RWPE2 (cell line): ENCODE results near the gene AAMP.

Experiments used
- ATAC-seq: fragments of 200-7000 bp; cut with Tn5 transposase; 3 replicates; pipeline ENCODE4 v1.9.1; 2021; ENCODE audit warnings: low read depth
- DNase-seq: peaks from one replicate; pipeline ENCODE4 v3.0.0-alpha.2; 2020; ENCODE audit warnings: low spot score
- H3K27ac ChIP-seq: fragments of 450-650 bp; 2 replicates; pipeline ENCODE4 v1.5.1; 2017; ENCODE audit warnings: mild to moderate bottlenecking; ENCODE audit not compliant: poor library complexity, severe bottlenecking
- H3K27me3 ChIP-seq: fragments of 250-450 bp; sonication (Bioruptor Pico); 2 replicates; pipeline ENCODE4 v1.5.1; 2021; ENCODE audit warnings: mild to moderate bottlenecking, moderate library complexity; ENCODE audit not compliant: insufficient read depth, poor library complexity, severe bottlenecking
- H3K36me3 ChIP-seq: fragments of 250-450 bp; sonication (Bioruptor Pico); 2 replicates; pipeline ENCODE4 v1.5.1; 2020; ENCODE audit warnings: low read depth, mild to moderate bottlenecking, moderate library complexity
- H3K4me1 ChIP-seq: fragments of 250-450 bp; sonication (Bioruptor Pico); 2 replicates; pipeline ENCODE4 v1.5.1; 2021; ENCODE audit warnings: mild to moderate bottlenecking, moderate library complexity; ENCODE audit not compliant: insufficient read depth, poor library complexity, severe bottlenecking
- H3K4me3 ChIP-seq: fragments of 250-450 bp; sonication (Bioruptor Pico); 2 replicates; pipeline ENCODE4 v1.5.1; 2021; ENCODE audit warnings: mild to moderate bottlenecking, moderate library complexity; ENCODE audit not compliant: severe bottlenecking
- H3K9me3 ChIP-seq: fragments of 250-450 bp; sonication (Bioruptor Pico); 2 replicates; pipeline ENCODE4 v1.5.1; 2021; ENCODE audit warnings: mild to moderate bottlenecking, moderate library complexity; ENCODE audit not compliant: severe bottlenecking
- TF ChIP-seq, protein P1 (sequence below): fragments of 450-650 bp; IDR thresholded peaks from one replicate; pipeline ENCODE4 v1.5.1; 2017; ENCODE audit warnings: mild to moderate bottlenecking, moderate library complexity; ENCODE audit not compliant: poor library complexity, severe bottlenecking

AAMP gene

DNA sequence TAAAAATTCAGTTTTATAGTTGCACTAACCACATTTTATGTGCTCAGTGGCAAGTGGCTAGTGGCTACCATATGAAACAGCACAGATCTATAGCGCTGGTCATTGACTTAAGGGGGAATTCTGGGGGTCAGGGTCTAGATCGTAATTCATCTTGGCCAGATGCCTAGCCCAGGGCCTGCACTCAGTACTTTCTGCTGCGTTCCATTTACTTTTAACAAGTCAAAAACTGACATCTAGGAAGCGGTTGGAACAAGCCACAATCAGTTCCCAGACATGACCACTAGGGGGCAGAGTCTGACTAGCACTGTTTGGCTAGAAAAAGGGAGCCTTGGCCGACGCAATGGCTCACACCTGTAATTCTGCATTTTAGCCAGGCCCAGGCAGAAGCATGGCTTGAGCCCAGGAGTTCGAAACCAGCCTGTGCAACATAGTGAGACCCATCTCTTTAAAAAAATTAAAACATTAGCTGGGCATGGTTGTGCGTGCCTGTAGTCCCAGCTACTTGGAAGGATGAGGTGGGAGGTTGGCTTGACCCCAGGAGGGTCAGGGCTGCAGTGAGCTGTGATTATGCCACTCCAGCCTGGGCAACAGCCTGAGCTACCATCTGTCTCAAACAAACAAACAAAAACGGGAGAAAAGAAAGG, 31.4 kb upstream of the AAMP start:
- TF ChIP-seq, protein P1, sequence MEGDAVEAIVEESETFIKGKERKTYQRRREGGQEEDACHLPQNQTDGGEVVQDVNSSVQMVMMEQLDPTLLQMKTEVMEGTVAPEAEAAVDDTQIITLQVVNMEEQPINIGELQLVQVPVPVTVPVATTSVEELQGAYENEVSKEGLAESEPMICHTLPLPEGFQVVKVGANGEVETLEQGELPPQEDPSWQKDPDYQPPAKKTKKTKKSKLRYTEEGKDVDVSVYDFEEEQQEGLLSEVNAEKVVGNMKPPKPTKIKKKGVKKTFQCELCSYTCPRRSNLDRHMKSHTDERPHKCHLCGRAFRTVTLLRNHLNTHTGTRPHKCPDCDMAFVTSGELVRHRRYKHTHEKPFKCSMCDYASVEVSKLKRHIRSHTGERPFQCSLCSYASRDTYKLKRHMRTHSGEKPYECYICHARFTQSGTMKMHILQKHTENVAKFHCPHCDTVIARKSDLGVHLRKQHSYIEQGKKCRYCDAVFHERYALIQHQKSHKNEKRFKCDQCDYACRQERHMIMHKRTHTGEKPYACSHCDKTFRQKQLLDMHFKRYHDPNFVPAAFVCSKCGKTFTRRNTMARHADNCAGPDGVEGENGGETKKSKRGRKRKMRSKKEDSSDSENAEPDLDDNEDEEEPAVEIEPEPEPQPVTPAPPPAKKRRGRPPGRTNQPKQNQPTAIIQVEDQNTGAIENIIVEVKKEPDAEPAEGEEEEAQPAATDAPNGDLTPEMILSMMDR: peak; percentile 95
- peak; percentile 32 for ATAC-seq
- no peaks in the 10 kb centered on the region for H3K9me3 ChIP-seq
- no peak for DNase-seq
- H3K27ac ChIP-seq: no peak overlapping the region
- H3K4me1 ChIP-seq: peaks cover 20% of the 10 kb centered on the region
- H3K36me3 ChIP-seq: no peaks in the 10 kb centered on the region
- H3K27me3 ChIP-seq: no peaks in the 10 kb centered on the region
- H3K4me3 ChIP-seq: no peak overlapping the region

DNA sequence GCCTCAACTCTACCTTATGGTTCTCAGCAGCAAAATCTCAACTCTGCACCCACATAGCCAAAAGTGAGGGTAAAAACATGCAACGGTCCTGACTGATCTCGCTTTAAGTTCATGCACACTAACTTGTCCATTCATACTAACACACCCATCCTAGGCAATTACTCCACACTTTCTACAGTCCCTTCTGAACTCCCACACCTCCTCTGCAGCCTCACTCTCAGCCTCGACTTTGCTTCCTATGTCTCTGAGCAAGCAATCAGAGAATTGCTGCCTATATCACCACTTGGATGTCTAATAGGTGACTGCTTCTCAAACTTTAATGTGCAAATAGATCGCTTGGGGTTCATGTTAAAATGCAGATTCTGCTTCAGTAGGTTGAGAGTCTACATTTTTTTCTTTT, 30.2 kb upstream of the AAMP start:
- DNase-seq (no peak), ATAC-seq (no peak)
- TF ChIP-seq, protein P1: no peak

DNA sequence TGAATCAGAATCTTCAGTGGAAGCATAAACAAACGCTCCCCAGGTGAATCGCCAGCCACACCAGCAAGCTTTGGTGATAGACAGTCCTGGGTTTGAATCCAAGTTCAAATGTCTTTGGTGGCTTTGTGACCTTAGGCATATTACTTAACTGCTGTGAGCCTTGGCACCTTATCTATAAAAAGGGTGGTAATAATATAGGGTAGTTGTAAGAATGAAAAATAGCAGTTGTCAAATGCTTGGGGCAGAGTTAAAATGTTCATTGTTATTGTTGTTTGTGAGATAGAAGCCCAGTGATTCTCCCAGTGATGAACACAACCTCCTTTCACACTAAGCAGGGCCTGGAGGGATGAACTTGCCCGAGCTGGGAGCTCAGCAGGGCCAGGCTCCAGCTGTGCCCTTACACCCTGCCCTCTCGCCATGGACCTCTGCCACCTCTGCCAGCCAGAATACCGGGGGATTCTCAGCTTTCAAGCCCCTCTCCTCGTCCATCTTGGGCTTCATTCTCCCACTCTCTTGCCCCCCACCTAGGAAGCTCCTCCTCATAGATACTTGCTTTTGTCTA, 28.5 kb upstream of the AAMP start:
- Histone ChIP-seq H3K36me3 (no peaks in the 10 kb centered on the region), H3K9me3 (no peaks in the 10 kb centered on the region), H3K27ac (peak overlapping the region; percentile 95), H3K4me1 (peaks cover 45% of the 10 kb centered on the region), H3K27me3 (no peaks in the 10 kb centered on the region), H3K4me3 (no peak overlapping the region)
- TF ChIP-seq, protein P1: no peak
- no peak for ATAC-seq
- DNase-seq: no peak

More for the DNA sequence above, 30.2 kb upstream of the AAMP start:
- Histone ChIP-seq H3K4me3 (no peak overlapping the region), H3K27me3 (no peaks in the 10 kb centered on the region), H3K27ac (peak overlapping the region; percentile 95), H3K36me3 (no peaks in the 10 kb centered on the region), H3K9me3 (no peaks in the 10 kb centered on the region), H3K4me1 (peaks cover 31% of the 10 kb centered on the region)

- TF ChIP-seq, protein P1: peak; percentile 18
- Histone ChIP-seq H3K4me3 (no peak overlapping the region), H3K4me1 (peaks cover 54% of the 10 kb centered on the region), H3K36me3 (no peaks in the 10 kb centered on the region), H3K27ac (peak overlapping the region; percentile 95), H3K9me3 (no peaks in the 10 kb centered on the region), H3K27me3 (no peaks in the 10 kb centered on the region)
- no peak for ATAC-seq
- DNase-seq: no peak
Observed at GRCh38 chr2:218296847-218297246, 26.9 kb upstream of the AAMP start.

DNA sequence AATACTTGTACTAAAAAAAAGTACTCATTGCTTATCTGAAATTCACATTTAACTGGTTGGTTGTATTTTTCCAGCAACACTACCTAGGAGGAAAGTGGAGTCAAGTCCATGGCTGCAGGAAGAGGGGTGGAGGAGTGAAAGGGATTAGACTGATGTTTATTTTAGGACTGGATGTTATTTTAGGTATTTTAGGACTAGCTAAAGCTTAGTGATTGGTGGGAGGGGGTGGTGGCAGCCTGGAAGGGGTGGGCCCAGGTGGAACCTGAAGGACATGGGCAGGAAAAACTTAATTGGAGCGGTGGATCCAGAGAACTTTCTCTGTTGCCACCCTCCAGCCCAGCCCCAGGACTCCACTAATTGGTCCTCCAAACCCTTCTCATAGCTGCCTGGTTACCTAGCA, 26.3 kb upstream of the AAMP start:
- ATAC-seq (no peak), DNase-seq (no peak)
- H3K27me3 ChIP-seq: no peaks in the 10 kb centered on the region
- no peak overlapping the region for H3K4me3 ChIP-seq
- H3K36me3 ChIP-seq: no peaks in the 10 kb centered on the region
- peak overlapping the region; percentile 95 for H3K27ac ChIP-seq
- TF ChIP-seq, protein P1: no peak
- no peaks in the 10 kb centered on the region for H3K9me3 ChIP-seq
- peaks cover 54% of the 10 kb centered on the region for H3K4me1 ChIP-seq
